OCI-LY7 (cell line): ENCODE measurements around the gene SYNE3. TPM values are rescaled to one million over a fixed set of nuclear protein-coding genes. Genes with fewer than 3 reads are reported as not detected.

ENCODE experiments used
- BruUV-seq: library from RNA; stranded (reverse); fragments of 400-500 nt; replicated peaks from 2 replicates; lab custom pipeline; 2021; lab: Mats Ljungman, UMichigan
- CTCF ChIA-PET: fragments of 300-600 bp; sonication (Branson Sonifier 250); formaldehyde crosslinking; loops from one replicate; lab custom pipeline; 2022; ENCODE audit warnings: antibody characterized with exemption; ENCODE audit not compliant: unreplicated experiment; lab: Charles Lee
- POLR2A ChIA-PET: fragments of 300-600 bp; sonication (Branson Sonifier 250); formaldehyde crosslinking; loops from one replicate; lab custom pipeline; 2022; ENCODE audit warnings: antibody characterized with exemption; lab: Charles Lee
- DNase-seq: peaks from one replicate; pipeline ENCODE4 v3.0.0-alpha.2; 2015; ENCODE audit warnings: low spot score
- H2AFZ ChIP-seq: fragments of 200-600 bp; sonication (generic), shearing (Covaris generic); 2 replicates; pipeline ENCODE4 v1.6.1; 2014; ENCODE audit warnings: mild to moderate bottlenecking, antibody characterized with exemption, low read length, moderate library complexity
- H3K27ac ChIP-seq: fragments of 200-600 bp; sonication (generic); 2 replicates; pipeline ENCODE4 v1.5.1; 2014; ENCODE audit warnings: mixed run types, low read depth, mild to moderate bottlenecking, moderate library complexity, low read length, inconsistent platforms; ENCODE audit not compliant: poor library complexity, severe bottlenecking
- H3K36me3 ChIP-seq: fragments of 200-600 bp; sonication (generic); 2 replicates; pipeline ENCODE4 v1.6.1; 2014; ENCODE audit warnings: mild to moderate bottlenecking, antibody characterized with exemption, low read length, moderate library complexity, mixed read lengths; ENCODE audit not compliant: insufficient read depth
- H3K4me1 ChIP-seq: fragments of 200-600 bp; sonication (generic); 2 replicates; pipeline ENCODE4 v1.5.1; 2014; ENCODE audit warnings: mild to moderate bottlenecking, low read length; ENCODE audit not compliant: insufficient read depth, poor library complexity, severe bottlenecking
- H3K4me2 ChIP-seq: fragments of 200-600 bp; sonication (generic); 2 replicates; pipeline ENCODE4 v1.6.1; 2014; ENCODE audit warnings: mild to moderate bottlenecking, low read length
- H3K4me3 ChIP-seq: fragments of 200-600 bp; sonication (generic); 2 replicates; pipeline ENCODE4 v1.5.1; 2014; ENCODE audit warnings: mild to moderate bottlenecking, low read depth, low read length; ENCODE audit not compliant: poor library complexity, severe bottlenecking
- H3K79me2 ChIP-seq: fragments of 200-600 bp; sonication (generic); 2 replicates; pipeline ENCODE4 v1.6.1; 2016; ENCODE audit warnings: low read depth, mild to moderate bottlenecking, low read length, moderate library complexity, mixed read lengths; ENCODE audit not compliant: insufficient read depth
- H3K9me2 ChIP-seq: fragments of 200-600 bp; sonication (generic); 2 replicates; pipeline ENCODE4 v1.6.1; 2016; ENCODE audit warnings: mild to moderate bottlenecking, low read length, mixed read lengths; ENCODE audit not compliant: insufficient read depth
- H3K9me3 ChIP-seq: fragments of 200-600 bp; sonication (generic); 2 replicates; pipeline ENCODE4 v1.6.1; 2014; ENCODE audit warnings: mild to moderate bottlenecking, mixed run types, low read length, mixed read lengths
- H4K20me1 ChIP-seq: fragments of 200-600 bp; sonication (generic); 2 replicates; pipeline ENCODE4 v1.6.1; 2014; ENCODE audit warnings: mild to moderate bottlenecking, antibody characterized with exemption, low read length, moderate library complexity, mixed read lengths; ENCODE audit not compliant: insufficient read depth
- CTCF ChIP-seq: fragments of 200-600 bp; sonication (generic); conservative IDR thresholded peaks from 2 replicates; pipeline ENCODE4 v1.5.1; 2014; ENCODE audit warnings: mild to moderate bottlenecking, antibody characterized with exemption, low read length, moderate library complexity, mixed read lengths
- EZH2phosphoT487 ChIP-seq: fragments of 200-600 bp; sonication (generic); IDR thresholded peaks from 2 replicates; pipeline ENCODE4 v1.6.1; 2018; ENCODE audit warnings: low read depth, borderline replicate concordance, mild to moderate bottlenecking, mixed run types, antibody characterized with exemption, low read length, moderate library complexity, mixed read lengths
- intact Hi-C: fragments of 100-400 bp; cut with micrococcal nuclease; formaldehyde crosslinking; loops from one replicate; pipeline ENCODE4 v1.10.0; 2022; ENCODE audit not compliant: unreplicated experiment
- total RNA-seq, 2 experiments: library from RNA; depleted of rRNA in 1 of 2; stranded (reverse); fragments of >200 nt in 1 of 2; shearing (Covaris generic) in 1 of 2; gene quantifications; 2 replicates each; pipeline ENCODE4 v1.2.3, GENCODE V29; 2014 to 2022

Gene SYNE3
- total RNA-seq, 2 experiments from 2014 or later = 0.60 to 4.1 TPM

GRCh38 chr14:95534299-95535225 is 18.1 kb upstream of the SYNE3 start, which contains the start of gene GLRX5:
TSS of gene GLRX5 (plus strand) at chr14:95535050. CDS start at chr14:95535090, 40 bp downstream.
- ChIA-PET CTCF (interaction anchor here (0.6 to 1.4 kb wide), 2 partner anchors 22 to 82 kb away, joined by 3 to 5 read pairs; no protein-coding TSS in a partner anchor), POLR2A (interaction anchor here (0.7 to 1.5 kb wide), 4 partner anchors 11 to 47 kb away, joined by 3 to 7 read pairs (median 4); no protein-coding TSS in a partner anchor)
- Histone ChIP-seq H3K79me2 (peaks cover 91% of the 10 kb centered on the region), H3K9me3 (no peaks in the 10 kb centered on the region), H2AFZ (no peak within 1 kb of the TSS; the same call in 1 of the 2 replicates), H4K20me1 (peaks cover 41% of the 10 kb centered on the region), H3K4me3 (peak within 1 kb of the TSS; percentile 93), H3K4me1 (peaks cover 54% of the 10 kb centered on the region), H3K27ac (peak within 1 kb of the TSS; percentile 80), H3K36me3 (peaks cover 38% of the 10 kb centered on the region), H3K9me2 (no peaks in the 10 kb centered on the region), H3K4me2 (peak within 1 kb of the TSS; percentile 95)
- intact Hi-C loops = loop anchor here (1.0 to 10.0 kb wide), 6 partner anchors 18 to 970 kb away; partner anchors contain the start of genes DICER1, PAPOLA and SYNE3
- DNase-seq = peak; percentile 100
- no peak for TF ChIP-seq EZH2phosphoT487
- no peak for TF ChIP-seq CTCF
- BruUV-seq = no TSS peak

- H3K4me2 ChIP-seq = peak overlapping the region; percentile 93
- peaks cover 38% of the 10 kb centered on the region for H3K36me3 ChIP-seq
- H3K9me2 ChIP-seq = no peaks in the 10 kb centered on the region
- peaks cover 55% of the 10 kb centered on the region for H3K4me1 ChIP-seq
- DNase-seq = peak; percentile 37
- CTCF ChIA-PET = interaction anchor here (0.6 to 1.4 kb wide), 2 partner anchors 22 to 81 kb away, joined by 3 to 5 read pairs; no protein-coding TSS in a partner anchor
- H3K79me2 ChIP-seq = peaks cover 84% of the 10 kb centered on the region
- POLR2A ChIA-PET = interaction anchor here (0.6 to 1.5 kb wide), 4 partner anchors 11 to 805 kb away, joined by 3 to 7 read pairs (median 4); no protein-coding TSS in a partner anchor
- H4K20me1 ChIP-seq = peaks cover 41% of the 10 kb centered on the region
- TF ChIP-seq EZH2phosphoT487 = no peak
- no peak for TF ChIP-seq CTCF
- BruUV-seq = TSS peak; percentile 80
- no peaks in the 10 kb centered on the region for H3K9me3 ChIP-seq
- peak overlapping the region; percentile 80 for H3K27ac ChIP-seq
- no peak overlapping the region; the same call in 1 of the 2 replicates for H2AFZ ChIP-seq
- intact Hi-C loops = loop anchor here (1.0 to 10.0 kb wide), 6 partner anchors 18 to 971 kb away; partner anchors contain the start of genes DICER1, PAPOLA and SYNE3
- peak overlapping the region; percentile 93 for H3K4me3 ChIP-seq
Measured at GRCh38 chr14:95533822-95534221, 17.4 kb upstream of the SYNE3 start.
